ENCODE measurements around the gene TPRG1. TPM values are rescaled to one million over a fixed set of nuclear protein-coding genes. Genes with fewer than 3 reads are reported as not detected.

TPRG1 gene
- total RNA-seq, 6 experiments from 2014 or later: 8.0 to 33.6 (median 18.1) TPM

GRCh38 chr3:189144645-189145044 lies 27.1 kb upstream of the TPRG1 start:
- TF ChIP-seq CTCF (IDR thresholded peaks at IDR 0.05): no peak
- DNase-seq (no peak), ATAC-seq (peak; percentile 9 to 51 (median 45))
- 62% methylated on average over 5 of the region's 5 CpGs for WGBS (ENCODE audit: insufficient coverage, low coverage, low lambda C conversion rate, missing lambda C conversion rate)
- no peak overlapping the region for H3K4me3 ChIP-seq
- H3K27me3 ChIP-seq: no peaks in the 10 kb centered on the region
- H3K9me3 ChIP-seq: no peaks in the 10 kb centered on the region
- no peaks in the 10 kb centered on the region for H3K4me1 ChIP-seq
- peaks cover 0 to 20% (median 5%) of the 10 kb centered on the region in 4 donors for H3K36me3 ChIP-seq
- H3K27ac ChIP-seq: no peak overlapping the region
- intact Hi-C loops (cut with DNase I): no loop called here

GRCh38 chr3:189146848-189147247 lies 24.9 kb upstream of the TPRG1 start:
- no peaks in the 10 kb centered on the region for H3K9me3 ChIP-seq
- 25% methylated on average over 2 of the region's 2 CpGs for WGBS (ENCODE audit: insufficient coverage, low coverage, low lambda C conversion rate, missing lambda C conversion rate)
- no peak overlapping the region for H3K27ac ChIP-seq
- no peak overlapping the region for H3K4me3 ChIP-seq
- no peak for DNase-seq
- intact Hi-C loops (cut with DNase I): no loop called here
- no peaks in the 10 kb centered on the region for H3K27me3 ChIP-seq
- TF ChIP-seq POLR2A (IDR thresholded peaks at IDR 0.05) (no peak), CTCF (IDR thresholded peaks at IDR 0.05) (no peak)
- no peaks in the 10 kb centered on the region for H3K4me1 ChIP-seq
- peaks cover 0 to 27% (median 9%) of the 10 kb centered on the region in 4 donors for H3K36me3 ChIP-seq
- no peak for ATAC-seq

GRCh38 chr3:189148081-189148507 lies 23.7 kb upstream of the TPRG1 start:
- ATAC-seq: peak; percentile 84 to 92 (median 86)

GRCh38 chr3:189149203-189149602 lies 22.6 kb upstream of the TPRG1 start:
- H3K4me3 ChIP-seq: no peak overlapping the region
- H3K36me3 ChIP-seq: peaks cover 0 to 39% (median 9%) of the 10 kb centered on the region in 4 donors
- no peak overlapping the region for H3K27ac ChIP-seq
- no peaks in the 10 kb centered on the region for H3K27me3 ChIP-seq
- WGBS (ENCODE audit: insufficient coverage, low coverage, low lambda C conversion rate, missing lambda C conversion rate): 58% methylated on average over 3 of the region's 3 CpGs
- H3K9me3 ChIP-seq: no peaks in the 10 kb centered on the region
- no peaks in the 10 kb centered on the region for H3K4me1 ChIP-seq
- no peak for DNase-seq
- no peak for ATAC-seq
- TF ChIP-seq POLR2A (IDR thresholded peaks at IDR 0.05) (no peak), CTCF (IDR thresholded peaks at IDR 0.05) (no peak)
- intact Hi-C loops (cut with DNase I): no loop called here

More at GRCh38 chr3:189148081-189148507, 23.7 kb upstream of the TPRG1 start:
- intact Hi-C loops (cut with DNase I): no loop called here
- TF ChIP-seq POLR2A (IDR thresholded peaks at IDR 0.05) (no peak), CTCF (IDR thresholded peaks at IDR 0.05) (peak; percentile 71 to 77 (median 76))
- Histone ChIP-seq H3K4me3 (no peak overlapping the region), H3K4me1 (no peaks in the 10 kb centered on the region), H3K36me3 (peaks cover 0 to 30% (median 9%) of the 10 kb centered on the region in 4 donors), H3K9me3 (no peaks in the 10 kb centered on the region), H3K27ac (no peak overlapping the region), H3K27me3 (no peaks in the 10 kb centered on the region)
- WGBS (ENCODE audit: insufficient coverage, low coverage, low lambda C conversion rate, missing lambda C conversion rate): 20% methylated on average over 6 of the region's 6 CpGs
- DNase-seq: peak in 1 of 3 donors; percentile 62

Measured in right lobe of liver (tissue), 6 donors.